Osteocyte (in vitro differentiated cells): ENCODE results near the gene CCSER2. TPM values are rescaled to one million over a fixed set of nuclear protein-coding genes. Genes with fewer than 3 reads are reported as not detected.

Experiments
- DNase-seq: peaks from one replicate; pipeline ENCODE4 v3.0.0; 2021; ENCODE audit warnings: mixed read lengths; ENCODE audit not compliant: unreplicated experiment; ENCODE audit errors: extremely low spot score
- H3K27ac Mint-ChIP-seq: one replicate; pipeline ENCODE4 v1.8.0; 2021; ENCODE audit warnings: mild to moderate bottlenecking, mixed read lengths; ENCODE audit not compliant: unreplicated experiment
- H3K27me3 Mint-ChIP-seq: one replicate; pipeline ENCODE4 v1.8.0; 2021; ENCODE audit warnings: mixed read lengths; ENCODE audit not compliant: unreplicated experiment
- H3K36me3 Mint-ChIP-seq: one replicate; pipeline ENCODE4 v1.8.0; 2021; ENCODE audit warnings: mixed read lengths; ENCODE audit not compliant: unreplicated experiment
- H3K4me1 Mint-ChIP-seq: one replicate; pipeline ENCODE4 v1.8.0; 2021; ENCODE audit warnings: mixed read lengths; ENCODE audit not compliant: unreplicated experiment
- H3K4me3 Mint-ChIP-seq: one replicate; pipeline ENCODE4 v1.8.0; 2021; ENCODE audit warnings: mild to moderate bottlenecking, moderate library complexity, mixed read lengths; ENCODE audit not compliant: unreplicated experiment
- H3K9me3 Mint-ChIP-seq: one replicate; pipeline ENCODE4 v1.8.0; 2021; ENCODE audit warnings: mixed read lengths; ENCODE audit not compliant: unreplicated experiment
- CTCF ChIP-seq: fragments of 200-600 bp; sonication (generic); IDR thresholded peaks from 2 replicates; pipeline ENCODE4 v1.5.0; 2021; ENCODE audit warnings: antibody characterized with exemption, mild to moderate bottlenecking, moderate library complexity
- total RNA-seq: library from RNA; stranded (reverse); gene quantifications from 2 replicates; pipeline ENCODE4 v1.2.1, GENCODE V29; 2021

The CCSER2 gene
- total RNA-seq, 1 donor from 2014 or later: 70.3 TPM

DNA sequence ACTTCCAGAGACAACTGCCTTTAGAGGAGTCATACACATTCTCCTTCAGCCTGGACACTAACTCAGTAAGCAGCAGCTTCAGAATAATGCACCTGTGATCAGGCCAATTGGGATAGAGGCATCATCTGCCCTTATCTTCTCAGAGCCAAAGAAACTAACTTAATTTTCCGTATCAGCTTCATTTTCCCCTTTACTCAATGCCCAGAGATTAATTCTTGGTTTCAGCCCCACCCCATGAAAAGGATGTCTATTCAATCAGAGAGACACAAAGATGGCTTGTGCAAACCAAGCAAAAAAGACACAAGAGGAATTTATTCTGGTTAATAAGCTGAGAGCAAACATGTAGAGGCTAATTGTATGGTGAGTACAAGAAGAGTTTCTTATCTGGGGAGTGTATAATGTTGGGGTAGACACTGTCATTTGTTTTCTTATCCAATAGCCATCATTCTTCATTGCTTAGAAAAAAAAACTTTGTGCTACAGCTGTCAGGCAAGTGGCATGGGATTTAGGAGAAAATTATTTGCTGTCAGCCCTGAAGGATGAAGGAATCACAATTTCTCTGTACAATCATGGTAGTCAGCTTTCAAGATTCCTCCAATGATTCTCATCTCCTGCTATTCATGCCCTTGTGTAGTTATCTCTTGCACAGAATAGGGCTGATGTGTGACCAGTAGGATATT, 38.7 kb upstream of the CCSER2 start:
- H3K36me3 Mint-ChIP-seq: no peaks in the 10 kb centered on the region
- no peak for DNase-seq
- peaks cover 2% of the 10 kb centered on the region for H3K27me3 Mint-ChIP-seq
- no peak overlapping the region for H3K27ac Mint-ChIP-seq
- no peaks in the 10 kb centered on the region for H3K4me1 Mint-ChIP-seq
- H3K9me3 Mint-ChIP-seq: no peaks in the 10 kb centered on the region
- H3K4me3 Mint-ChIP-seq: no peak overlapping the region
- TF ChIP-seq CTCF: no peak

GRCh38 chr10:84290235-84290634, 38.2 kb upstream of the CCSER2 start:
- no peak overlapping the region for H3K27ac Mint-ChIP-seq
- H3K27me3 Mint-ChIP-seq: peaks cover 2% of the 10 kb centered on the region
- no peak for TF ChIP-seq CTCF
- H3K36me3 Mint-ChIP-seq: no peaks in the 10 kb centered on the region
- no peaks in the 10 kb centered on the region for H3K9me3 Mint-ChIP-seq
- no peak overlapping the region for H3K4me3 Mint-ChIP-seq
- DNase-seq: no peak
- H3K4me1 Mint-ChIP-seq: no peaks in the 10 kb centered on the region

DNA sequence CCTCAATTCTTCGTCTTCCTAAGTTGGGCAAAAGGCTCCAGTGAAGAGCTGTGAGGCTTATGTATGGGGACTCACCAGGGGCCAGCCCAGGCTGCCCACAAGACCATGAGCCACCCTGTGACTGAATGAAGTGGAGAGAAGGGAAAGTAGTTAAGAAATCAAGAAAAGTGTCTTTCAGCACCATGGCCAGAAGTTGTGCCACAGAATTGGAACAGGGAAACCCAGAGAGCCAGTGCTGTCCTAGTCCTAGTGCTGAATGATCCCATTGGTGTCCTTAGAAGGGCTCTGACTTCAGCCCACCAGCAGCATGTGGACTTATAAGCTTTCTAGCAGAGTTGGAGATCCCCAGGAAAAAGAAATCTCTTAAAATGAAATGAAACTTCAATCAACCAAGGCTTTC, 37.0 kb upstream of the CCSER2 start:
- peaks cover 2% of the 10 kb centered on the region for H3K27me3 Mint-ChIP-seq
- no peak for DNase-seq

DNA sequence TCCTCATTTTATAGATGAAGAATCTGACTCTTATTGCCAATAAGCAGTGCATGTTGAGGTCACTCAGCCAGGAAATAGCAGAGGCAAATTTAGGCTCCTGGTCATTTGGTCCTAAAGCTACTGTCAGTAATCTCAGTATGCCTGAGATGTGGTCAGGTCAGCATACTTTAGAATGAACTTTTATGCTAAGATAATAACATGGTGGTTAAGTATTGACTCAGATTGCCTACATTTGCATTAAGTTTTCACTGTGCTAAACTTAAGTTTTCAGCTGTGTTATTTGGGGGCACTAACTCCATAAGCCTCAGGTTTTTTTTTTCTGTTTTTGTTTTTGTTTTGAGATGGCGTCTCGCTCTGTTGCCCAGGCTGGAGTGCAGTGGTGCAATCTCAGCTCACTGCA, 35.9 kb upstream of the CCSER2 start:
- DNase-seq: no peak
- Mint-ChIP-seq H3K27me3 (peaks cover 2% of the 10 kb centered on the region), H3K36me3 (no peaks in the 10 kb centered on the region), H3K27ac (no peak overlapping the region), H3K9me3 (no peaks in the 10 kb centered on the region), H3K4me1 (peaks cover 15% of the 10 kb centered on the region), H3K4me3 (no peak overlapping the region)
- TF ChIP-seq CTCF: no peak

More for the DNA sequence above, 37.0 kb upstream of the CCSER2 start:
- Mint-ChIP-seq H3K4me3 (no peak overlapping the region), H3K9me3 (no peaks in the 10 kb centered on the region), H3K27ac (no peak overlapping the region), H3K4me1 (peaks cover 8% of the 10 kb centered on the region), H3K36me3 (no peaks in the 10 kb centered on the region)
- TF ChIP-seq CTCF: no peak

DNA sequence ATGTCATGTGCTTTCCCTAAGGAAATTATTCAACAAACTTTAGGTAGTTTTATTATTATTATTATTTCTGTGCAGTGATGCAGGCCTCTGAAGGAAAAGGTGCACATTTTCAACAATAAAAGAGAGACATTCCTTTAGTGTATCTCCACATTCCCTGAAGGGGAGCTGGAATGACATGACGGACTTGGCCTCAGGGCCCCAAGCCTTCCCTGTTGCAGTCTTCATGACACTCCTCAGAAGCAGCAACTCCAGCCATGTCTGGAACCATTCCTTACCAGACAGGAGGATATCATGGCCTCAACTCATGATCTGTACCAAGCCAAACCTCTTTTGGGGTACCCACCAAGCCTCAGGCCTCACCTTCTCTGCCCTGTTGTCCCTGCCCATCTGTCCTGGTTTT, 35.2 kb upstream of the CCSER2 start:
- H3K4me1 Mint-ChIP-seq: peaks cover 15% of the 10 kb centered on the region
- H3K27me3 Mint-ChIP-seq: peaks cover 2% of the 10 kb centered on the region
- H3K4me3 Mint-ChIP-seq: no peak overlapping the region
- H3K9me3 Mint-ChIP-seq: no peaks in the 10 kb centered on the region
- no peak for TF ChIP-seq CTCF
- no peaks in the 10 kb centered on the region for H3K36me3 Mint-ChIP-seq
- H3K27ac Mint-ChIP-seq: no peak overlapping the region
- no peak for DNase-seq
